ENCODE data around the gene CNPY3.
"Not testable (repeated sequence)": the region's sequence is repeated elsewhere in the genome, so short reads cannot be mapped to it uniquely, and the experiment has no call there.

CNPY3 gene

DNA sequence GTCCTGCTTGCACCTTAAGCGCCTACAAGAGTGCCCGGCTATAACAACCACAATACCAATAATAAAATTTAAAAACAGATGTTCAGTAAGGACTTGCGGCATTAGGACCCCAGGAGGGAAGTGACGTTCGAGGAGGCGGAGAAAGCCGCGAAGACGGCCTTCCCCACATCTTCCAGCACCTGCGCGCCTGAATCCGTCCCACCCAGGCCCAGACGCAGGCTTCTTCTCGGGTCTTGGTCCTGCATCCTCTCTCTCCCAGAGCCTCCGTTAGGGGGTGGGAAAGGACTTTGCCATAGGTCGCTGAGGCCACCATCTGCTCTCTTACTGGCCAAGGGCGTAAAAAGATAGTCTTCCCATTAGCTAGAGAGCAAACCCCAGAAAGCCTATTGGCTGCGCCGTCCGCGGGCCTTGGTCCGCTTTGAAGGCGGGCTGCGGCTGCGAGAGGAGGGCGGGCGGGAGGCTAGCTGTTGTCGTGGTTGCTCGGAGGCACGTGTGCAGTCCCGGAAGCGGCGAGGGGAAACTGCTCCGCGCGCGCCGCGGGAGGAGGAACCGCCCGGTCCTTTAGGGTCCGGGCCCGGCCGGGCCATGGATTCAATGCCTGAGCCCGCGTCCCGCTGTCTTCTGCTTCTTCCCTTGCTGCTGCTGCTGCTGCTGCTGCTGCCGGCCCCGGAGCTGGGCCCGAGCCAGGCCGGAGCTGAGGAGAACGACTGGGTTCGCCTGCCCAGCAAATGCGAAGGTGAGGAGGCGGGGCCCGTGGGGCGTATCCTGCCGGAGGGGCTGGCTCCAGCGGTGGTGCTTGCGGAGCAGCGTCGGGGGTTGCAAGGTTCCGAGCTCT is at the start of gene CNPY3:
TSS of gene CNPY3 (plus strand) at position 495 of the 835 bp plus-strand sequence. CDS start at position 586, 91 bp downstream.
- DNase-seq (ENCODE audit: low spot score), result peak; percentile 95

GRCh38 chr6:42880240-42880817 is 49.0 kb upstream of the CNPY3 start:
- not testable (repeated sequence) for DNase-seq (ENCODE audit: low spot score)

DNA sequence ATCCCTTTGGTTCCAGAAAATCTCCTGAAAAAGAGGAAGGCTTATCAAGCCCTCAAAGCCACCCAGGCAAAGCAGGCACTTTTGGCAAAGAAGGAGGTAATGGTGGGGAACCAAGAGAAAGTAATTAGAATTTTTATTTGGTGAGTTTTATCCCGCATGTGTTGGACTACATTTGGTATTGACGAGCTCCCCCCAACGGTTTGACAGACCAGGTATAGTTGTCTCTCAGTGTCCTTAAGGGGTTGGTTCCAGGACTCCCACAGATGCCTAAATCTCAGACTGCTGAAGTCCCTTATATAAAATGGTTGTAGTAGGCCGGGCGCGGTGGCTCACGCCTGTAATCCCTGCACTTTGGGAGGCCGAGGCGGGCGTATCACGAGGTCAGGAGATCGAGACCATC is 48.4 kb upstream of the CNPY3 start:
- not testable (repeated sequence) for DNase-seq (ENCODE audit: low spot score)

DNA sequence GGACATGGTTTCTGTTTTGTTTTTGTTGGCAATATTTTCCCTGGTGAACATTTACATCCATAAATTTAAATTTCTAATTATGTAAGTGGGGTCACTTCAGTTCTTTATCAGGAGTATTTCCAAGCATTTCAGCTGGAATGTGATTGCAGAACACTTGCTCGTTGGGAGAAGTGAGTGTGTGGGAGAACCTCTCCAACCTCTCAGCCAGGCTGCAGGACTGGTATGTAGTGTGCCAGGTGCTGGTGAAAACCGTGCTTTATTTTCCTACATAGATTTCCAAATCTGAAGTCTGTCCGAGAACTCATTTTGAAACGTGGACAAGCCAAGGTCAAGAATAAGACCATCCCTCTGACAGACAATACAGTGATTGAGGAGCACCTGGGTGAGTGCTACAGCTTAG is 43.6 kb upstream of the CNPY3 start:
- DNase-seq (ENCODE audit: low spot score), result no peak

- DNase-seq (ENCODE audit: low spot score), result not testable (repeated sequence)
Measured at GRCh38 chr6:42888201-42888600, 41.1 kb upstream of the CNPY3 start.

DNA sequence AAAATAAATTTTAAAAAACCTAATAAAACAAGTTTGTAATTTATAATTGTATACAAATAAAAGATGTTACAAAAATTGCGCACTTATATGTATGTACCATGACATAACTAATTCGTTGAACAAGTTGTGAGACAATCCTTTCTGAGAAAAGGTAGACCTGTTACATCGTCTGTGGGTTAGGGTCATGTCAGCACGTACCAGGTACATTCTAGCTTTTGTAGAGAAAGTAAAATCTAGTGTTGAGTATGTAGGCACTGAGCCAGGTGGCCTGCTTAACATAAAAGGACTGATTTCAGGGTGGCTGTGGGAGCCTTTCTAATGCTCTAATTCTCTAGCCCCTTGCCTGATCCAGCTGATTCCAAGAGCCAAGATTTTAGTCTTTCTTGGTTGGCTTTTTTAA is 39.5 kb upstream of the CNPY3 start:
- peak; percentile 26 for DNase-seq (ENCODE audit: low spot score)

DNA sequence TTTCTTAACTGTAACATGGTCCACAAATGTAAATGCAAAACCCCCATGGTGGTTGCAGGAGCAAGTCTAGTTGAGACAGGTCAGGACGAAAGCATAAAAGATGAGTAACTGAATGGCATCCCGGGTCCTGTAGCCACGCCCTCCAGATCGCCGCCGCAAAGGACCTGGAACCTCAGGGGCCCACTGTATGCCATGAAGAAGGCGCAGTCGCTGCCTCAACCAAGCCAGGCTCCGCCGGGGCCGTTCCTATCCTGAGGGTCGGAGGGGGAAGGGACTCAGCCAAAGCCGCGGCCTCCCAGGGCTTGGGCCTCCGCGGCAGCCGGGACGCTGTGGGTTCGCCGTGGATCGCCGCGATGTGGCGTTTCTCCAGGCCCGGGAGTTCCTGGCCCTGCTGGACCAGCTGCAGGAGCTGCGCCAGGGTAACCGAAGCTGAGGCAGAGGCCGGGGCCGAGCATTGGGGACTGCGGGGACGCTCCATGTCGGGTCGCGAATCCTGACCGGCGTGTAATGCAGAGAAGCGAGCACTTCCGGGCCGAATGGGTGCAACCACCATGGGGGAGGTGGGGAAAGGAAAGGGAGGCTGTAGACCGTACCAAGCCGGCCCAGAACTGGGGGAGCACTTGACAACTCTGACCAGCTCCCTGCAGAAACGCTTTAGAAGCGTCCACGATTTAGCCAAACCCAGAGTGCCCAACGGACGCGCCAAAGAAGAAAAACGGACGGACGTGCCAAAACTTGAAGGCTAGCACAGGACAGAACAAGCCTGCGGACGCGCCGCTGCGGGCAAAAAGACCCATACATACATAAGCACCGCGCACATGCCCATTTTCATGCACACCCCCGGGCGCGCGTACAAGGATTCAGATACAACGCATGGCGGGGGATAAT is 38.7 kb upstream of the CNPY3 start:
- peak; percentile 90 for DNase-seq (ENCODE audit: low spot score)

GRCh38 chr6:42891199-42891722 is 38.0 kb upstream of the CNPY3 start:
- DNase-seq (ENCODE audit: low spot score), result no peak

DNA sequence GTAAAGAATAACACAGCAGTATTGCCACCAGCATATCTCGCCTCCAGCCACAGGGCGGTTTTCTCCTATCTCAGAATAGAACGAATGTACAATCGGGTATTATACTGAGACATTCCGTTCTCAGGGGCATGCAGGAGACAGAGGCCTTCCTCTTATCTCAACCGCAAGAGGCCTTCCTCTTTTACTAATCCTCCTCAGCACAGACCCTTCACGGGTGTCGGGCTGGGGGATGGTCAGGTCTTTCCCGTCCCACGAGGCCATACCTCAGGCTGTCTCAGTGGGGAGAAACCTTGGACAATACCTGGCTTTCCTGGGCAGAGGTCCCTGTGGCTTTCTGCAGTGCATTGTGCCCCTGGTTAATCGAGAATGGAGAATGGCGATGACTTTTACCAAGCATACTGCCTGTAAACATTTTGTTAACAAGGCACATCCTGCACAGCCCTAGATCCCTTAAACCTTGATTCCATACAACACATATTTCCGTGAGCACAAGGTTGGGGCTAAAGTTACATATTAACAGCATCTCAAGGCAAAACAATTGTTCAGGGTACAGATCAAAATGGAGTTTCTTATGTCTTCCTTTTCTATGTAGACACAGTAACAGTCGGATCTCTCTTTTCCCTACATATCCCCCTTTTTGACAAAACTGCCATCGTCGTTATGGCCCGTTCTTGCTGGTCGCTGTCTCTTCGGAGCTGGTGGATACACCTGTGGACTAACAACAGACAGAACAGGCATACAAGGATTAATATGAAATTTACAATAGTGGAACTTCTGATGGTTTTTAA is 35.0 kb upstream of the CNPY3 start:
- not testable (repeated sequence) for DNase-seq (ENCODE audit: low spot score)

GRCh38 chr6:42896178-42896719 is 33.0 kb upstream of the CNPY3 start:
- no peak for DNase-seq (ENCODE audit: low spot score)

DNA sequence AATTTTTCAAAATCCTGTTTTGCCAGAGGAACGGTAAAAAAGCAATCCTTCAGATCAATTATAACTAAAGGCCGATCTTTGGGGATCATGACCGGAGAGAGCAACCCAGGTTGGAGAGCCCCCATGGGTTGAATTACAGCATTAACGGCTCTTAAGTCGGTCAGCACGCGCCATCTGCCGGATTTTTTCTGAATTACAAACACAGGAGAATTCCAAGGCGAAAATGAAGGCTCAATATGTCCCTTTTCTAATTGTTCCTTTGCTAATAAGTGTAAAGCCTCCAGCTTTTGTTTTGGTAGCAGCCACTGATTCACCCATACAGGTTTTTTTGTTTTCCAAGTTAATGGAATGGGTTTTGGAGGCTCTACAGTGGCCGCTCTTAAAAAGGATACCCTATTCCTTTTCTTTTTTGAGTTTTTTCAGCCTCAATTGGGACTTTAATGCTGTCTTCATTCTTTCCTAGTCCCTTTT is 30.4 kb upstream of the CNPY3 start:
- peak; percentile 43 for DNase-seq (ENCODE audit: low spot score)

DNA sequence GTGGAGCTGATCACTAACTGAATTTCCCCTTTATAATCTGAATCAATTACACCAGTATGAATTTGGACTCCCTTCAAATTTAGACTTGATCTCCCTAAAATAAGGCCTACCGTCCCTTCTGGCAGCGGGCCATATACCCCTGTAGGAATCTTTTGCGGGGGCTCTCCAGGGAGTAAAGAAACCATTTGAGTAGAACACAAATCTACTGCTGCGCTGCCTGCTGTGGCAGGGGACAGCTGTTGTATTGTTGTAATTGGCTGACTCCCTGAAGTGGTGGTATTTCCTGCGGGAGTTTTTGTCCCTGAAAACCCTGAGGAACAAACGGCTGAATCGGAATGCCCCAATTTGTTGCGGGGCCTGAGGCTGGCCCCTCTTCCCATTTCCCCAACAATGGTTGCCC is 29.4 kb upstream of the CNPY3 start:
- DNase-seq (ENCODE audit: low spot score), result no peak

DNA sequence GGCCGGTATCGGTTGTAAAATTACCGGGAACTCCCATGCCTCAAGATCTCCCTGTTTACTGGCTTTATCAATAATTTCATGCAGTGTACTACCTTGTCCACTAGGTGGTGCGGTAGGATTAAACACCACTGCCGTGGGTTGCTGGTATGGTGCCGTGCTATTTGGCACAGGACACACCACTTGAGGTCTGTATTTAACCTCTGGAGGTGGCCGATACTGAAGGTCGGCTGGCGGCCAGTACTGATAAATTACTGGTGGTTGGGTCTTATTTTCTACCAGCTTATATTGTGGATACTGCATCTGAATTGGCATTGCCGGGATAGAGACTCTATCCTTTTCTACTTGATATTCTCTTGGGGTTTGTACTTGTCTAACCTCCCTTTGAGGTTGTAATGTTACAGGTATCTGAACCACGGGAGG is 27.7 kb upstream of the CNPY3 start:
- DNase-seq (ENCODE audit: low spot score), result peak; percentile 83

DNA sequence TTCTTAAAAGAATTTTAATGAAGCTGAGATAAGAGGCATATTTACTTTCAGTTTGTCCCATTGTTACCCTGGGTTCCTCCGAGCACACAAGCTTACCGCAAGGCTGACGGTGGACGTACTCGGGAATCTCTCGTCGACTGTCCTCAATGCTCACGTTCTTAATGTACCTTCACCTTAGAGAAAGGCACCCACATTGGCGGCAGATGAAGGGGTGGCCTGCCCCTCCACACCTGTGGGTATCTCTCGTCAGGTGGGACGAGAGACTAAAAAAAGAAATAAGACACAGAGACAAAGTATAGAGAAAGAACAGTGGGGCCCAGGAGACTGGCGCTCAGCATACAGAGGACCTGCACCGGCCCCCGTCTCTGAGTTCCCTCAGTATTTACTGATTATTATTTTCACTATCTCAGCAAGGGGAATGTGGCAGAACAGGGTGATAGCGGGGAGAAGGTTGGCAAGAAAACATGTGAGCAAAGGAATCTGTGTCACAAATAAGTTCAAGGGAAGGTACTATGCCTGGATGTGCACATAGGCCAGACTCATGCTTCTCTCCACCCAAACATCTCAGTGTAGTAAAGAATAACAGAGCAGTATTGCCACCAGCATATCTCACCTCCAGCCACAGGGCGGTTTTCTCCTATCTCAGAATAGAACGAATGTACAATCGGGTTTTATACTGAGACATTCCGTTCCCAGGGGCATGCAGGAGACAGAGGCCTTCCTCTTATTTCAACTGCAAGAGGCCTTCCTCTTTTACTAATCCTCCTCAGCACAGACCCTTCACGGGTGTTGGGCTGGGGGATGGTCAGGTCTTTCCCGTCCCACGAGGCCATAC is 26.6 kb upstream of the CNPY3 start:
- not testable (repeated sequence) for DNase-seq (ENCODE audit: low spot score)

- DNase-seq (ENCODE audit: low spot score), result no peak
Measured at GRCh38 chr6:42904467-42904866, 24.8 kb upstream of the CNPY3 start.

GRCh38 chr6:42907336-42907735 is 21.9 kb upstream of the CNPY3 start:
- no peak for DNase-seq (ENCODE audit: low spot score)

DNA sequence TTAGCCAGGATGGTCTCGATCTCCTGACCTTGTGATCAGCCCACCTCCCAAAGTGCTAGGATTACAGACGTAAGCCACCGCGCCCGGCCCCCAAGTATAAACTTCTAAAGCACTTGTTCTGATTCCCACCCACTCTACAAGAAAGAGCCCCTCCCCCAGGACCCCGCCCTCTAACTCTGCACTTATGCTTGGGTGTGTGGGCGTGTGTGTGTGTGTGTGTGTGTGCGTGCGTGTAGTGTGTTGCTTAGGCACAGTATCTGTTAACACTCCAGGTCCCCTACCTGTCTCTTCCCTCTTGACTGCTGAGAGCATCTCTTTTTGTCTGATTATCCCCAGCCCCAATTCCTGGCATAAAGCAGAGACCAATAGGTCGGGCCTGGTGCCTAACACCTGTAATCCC is 19.4 kb upstream of the CNPY3 start:
- no peak for DNase-seq (ENCODE audit: low spot score)

GRCh38 chr6:42911171-42912021 is 17.9 kb upstream of the CNPY3 start:
- no peak for DNase-seq (ENCODE audit: low spot score)

- DNase-seq (ENCODE audit: low spot score), result no peak
Measured at GRCh38 chr6:42914546-42914945, 14.7 kb upstream of the CNPY3 start.

All from LoVo (cell line).